ENCODE data around the gene DIP2A.

DNA sequence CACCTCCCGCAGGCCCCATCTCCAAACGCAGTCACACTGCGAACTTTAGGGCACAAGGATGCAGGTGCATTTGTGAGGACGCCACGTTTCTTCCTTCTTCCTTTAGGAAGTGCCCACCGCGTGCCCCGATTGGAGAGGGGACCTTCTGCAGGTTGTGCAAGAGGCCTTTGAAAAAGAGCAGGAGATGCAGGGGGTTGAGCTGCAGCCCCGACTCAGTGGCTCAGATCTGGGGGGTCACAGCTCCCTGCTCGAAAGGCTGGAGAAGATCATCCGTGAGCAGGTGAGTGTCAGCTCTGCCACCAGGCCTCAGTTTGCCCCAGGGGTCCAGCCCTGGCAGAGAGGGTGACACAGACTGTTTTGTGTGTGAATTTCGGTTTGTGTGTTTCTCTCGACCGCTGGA lies 31.2 kb upstream of the DIP2A start:
- TF ChIP-seq, protein P1, sequence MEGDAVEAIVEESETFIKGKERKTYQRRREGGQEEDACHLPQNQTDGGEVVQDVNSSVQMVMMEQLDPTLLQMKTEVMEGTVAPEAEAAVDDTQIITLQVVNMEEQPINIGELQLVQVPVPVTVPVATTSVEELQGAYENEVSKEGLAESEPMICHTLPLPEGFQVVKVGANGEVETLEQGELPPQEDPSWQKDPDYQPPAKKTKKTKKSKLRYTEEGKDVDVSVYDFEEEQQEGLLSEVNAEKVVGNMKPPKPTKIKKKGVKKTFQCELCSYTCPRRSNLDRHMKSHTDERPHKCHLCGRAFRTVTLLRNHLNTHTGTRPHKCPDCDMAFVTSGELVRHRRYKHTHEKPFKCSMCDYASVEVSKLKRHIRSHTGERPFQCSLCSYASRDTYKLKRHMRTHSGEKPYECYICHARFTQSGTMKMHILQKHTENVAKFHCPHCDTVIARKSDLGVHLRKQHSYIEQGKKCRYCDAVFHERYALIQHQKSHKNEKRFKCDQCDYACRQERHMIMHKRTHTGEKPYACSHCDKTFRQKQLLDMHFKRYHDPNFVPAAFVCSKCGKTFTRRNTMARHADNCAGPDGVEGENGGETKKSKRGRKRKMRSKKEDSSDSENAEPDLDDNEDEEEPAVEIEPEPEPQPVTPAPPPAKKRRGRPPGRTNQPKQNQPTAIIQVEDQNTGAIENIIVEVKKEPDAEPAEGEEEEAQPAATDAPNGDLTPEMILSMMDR (IDR thresholded peaks at IDR 0.05; ENCODE audit: low read depth, low read length, poor library complexity, severe bottlenecking) = no peak
- TF ChIP-seq EZH2phosphoT487 (IDR thresholded peaks at IDR 0.05; ENCODE audit: borderline replicate concordance, low read length) = no peak
